Choroid plexus epithelial cell (primary cell): Measurements from ENCODE around the gene KLHL18.

Source experiments
- DNase-seq: peaks from one replicate; pipeline ENCODE4 v3.0.0-alpha.2; 2010; ENCODE audit warnings: low read depth
- H3K4me3 ChIP-seq: 2 replicates; pipeline ENCODE4 v1.5.1; 2011; ENCODE audit warnings: low read depth, mild to moderate bottlenecking, control low read depth, low read length, moderate library complexity
- TF ChIP-seq, protein P1 (sequence below): conservative IDR thresholded peaks from 2 replicates; pipeline ENCODE4 v1.5.1; 2011; ENCODE audit warnings: low read depth, mild to moderate bottlenecking, control low read depth, inconsistent platforms, low read length, moderate library complexity

The KLHL18 gene

DNA sequence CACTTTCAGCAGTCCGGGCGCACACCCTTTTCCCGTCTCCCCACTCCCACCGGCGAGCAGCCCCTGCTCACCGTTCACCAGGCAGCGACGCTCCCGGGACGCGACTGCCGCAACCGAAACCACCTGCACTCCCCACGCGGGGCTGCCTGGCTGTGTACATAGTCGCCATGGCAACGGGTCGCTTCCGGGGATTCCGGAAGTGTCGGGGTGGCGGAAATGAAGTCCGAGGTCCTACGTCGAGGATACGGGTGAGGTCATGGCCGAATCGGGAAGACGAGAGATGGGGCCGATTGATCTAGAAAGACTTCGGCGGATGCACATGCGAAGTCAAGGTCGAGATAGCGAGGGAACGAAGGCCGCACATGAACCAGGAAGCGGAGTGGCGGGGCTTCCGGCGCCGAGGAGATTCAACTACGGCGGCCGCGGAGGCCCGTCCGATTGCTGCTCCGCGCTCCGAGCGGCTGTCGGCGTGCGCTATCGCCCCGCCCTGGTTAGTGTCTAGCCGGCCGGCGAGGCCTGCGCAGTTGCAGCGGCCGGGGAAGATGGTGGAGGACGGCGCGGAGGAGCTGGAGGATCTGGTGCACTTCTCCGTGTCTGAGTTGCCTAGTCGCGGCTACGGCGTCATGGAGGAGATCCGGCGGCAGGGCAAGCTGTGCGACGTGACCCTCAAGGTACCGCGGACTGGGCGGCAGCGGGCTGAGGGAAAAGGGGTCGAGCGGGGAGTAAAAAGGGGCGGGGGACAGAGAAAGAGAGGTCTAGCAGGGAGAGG is at the start of gene KLHL18, which contains the start of gene KIF9:
Gene KLHL18, plus strand, starts transcription at position 521 of the 769 bp plus-strand sequence. Its CDS starts 22 bp downstream, at position 543.
Gene KIF9, minus strand, starts transcription at position 376 of the 769 bp plus-strand sequence. CDS start 5,425 bp downstream, outside the sequence.
- H3K4me3 ChIP-seq: peak within 1 kb of the TSS; percentile 98
- TF ChIP-seq, protein P1, sequence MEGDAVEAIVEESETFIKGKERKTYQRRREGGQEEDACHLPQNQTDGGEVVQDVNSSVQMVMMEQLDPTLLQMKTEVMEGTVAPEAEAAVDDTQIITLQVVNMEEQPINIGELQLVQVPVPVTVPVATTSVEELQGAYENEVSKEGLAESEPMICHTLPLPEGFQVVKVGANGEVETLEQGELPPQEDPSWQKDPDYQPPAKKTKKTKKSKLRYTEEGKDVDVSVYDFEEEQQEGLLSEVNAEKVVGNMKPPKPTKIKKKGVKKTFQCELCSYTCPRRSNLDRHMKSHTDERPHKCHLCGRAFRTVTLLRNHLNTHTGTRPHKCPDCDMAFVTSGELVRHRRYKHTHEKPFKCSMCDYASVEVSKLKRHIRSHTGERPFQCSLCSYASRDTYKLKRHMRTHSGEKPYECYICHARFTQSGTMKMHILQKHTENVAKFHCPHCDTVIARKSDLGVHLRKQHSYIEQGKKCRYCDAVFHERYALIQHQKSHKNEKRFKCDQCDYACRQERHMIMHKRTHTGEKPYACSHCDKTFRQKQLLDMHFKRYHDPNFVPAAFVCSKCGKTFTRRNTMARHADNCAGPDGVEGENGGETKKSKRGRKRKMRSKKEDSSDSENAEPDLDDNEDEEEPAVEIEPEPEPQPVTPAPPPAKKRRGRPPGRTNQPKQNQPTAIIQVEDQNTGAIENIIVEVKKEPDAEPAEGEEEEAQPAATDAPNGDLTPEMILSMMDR: no peak
- DNase-seq: peak; percentile 95

GRCh38 chr3:47238017-47238416 is 44.7 kb upstream of the KLHL18 start:
- TF ChIP-seq, protein P1: no peak
- DNase-seq: no peak
- no peak overlapping the region for H3K4me3 ChIP-seq

DNA sequence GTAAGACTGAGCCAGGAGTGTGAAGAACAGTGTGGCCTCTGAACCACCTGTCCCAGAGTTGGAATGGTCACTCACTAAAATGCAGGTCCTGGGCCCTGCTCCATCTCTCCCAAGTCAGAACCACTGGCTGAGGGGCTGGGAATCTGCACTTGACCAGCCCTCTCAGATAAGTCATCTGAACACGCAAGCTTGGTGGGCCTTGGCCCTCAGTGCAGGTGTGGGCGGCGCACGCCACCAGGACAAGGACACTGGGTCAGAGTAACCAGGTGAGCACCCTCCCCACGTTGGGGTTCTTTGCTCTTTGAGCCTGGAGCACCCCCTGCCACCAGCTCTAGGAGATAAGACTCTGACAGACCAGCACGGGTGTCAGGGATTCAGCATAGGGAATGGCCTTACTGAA is 42.8 kb upstream of the KLHL18 start:
- TF ChIP-seq, protein P1: no peak
- H3K4me3 ChIP-seq: no peak overlapping the region
- no peak for DNase-seq

GRCh38 chr3:47243419-47244147 is 39.2 kb upstream of the KLHL18 start:
- no peak for DNase-seq
- H3K4me3 ChIP-seq: no peak overlapping the region
- TF ChIP-seq, protein P1: no peak

DNA sequence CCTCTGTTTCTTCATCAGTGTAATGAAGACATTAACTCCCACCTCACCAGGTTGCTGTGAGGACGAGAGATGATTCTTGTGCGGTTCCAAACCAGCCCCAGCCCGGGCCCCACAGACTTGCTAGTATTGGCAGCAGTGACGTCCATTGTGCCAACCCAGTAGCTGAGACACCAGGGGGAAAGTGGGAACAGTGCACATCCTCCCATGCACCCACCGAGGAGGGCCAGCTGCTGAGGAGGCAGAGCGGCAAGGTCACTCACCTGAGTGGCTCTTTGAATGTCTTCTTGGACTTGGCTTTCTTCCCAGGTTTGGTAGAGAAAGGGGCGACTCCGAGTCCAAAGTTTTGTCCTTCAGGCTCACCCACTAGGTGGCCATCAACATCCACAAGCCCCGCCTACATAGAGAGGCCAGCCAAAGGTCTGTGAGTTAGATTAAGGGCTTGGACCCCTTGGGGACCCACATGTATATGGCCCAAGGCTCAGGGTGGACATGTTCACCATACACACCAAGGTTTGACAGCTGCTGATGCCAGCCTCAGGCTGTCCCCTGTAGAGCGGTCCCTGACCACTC is 38.1 kb upstream of the KLHL18 start:
- TF ChIP-seq, protein P1: no peak
- no peak overlapping the region for H3K4me3 ChIP-seq
- no peak for DNase-seq

- TF ChIP-seq, protein P1: no peak
- DNase-seq: no peak
- H3K4me3 ChIP-seq: no peak overlapping the region
Observed at GRCh38 chr3:47245271-47245670, 37.5 kb upstream of the KLHL18 start.
